Prostate gland (tissue), 2 donors: ENCODE measurements around the gene OR10K1.

ENCODE experiments used
- POLR2AphosphoS5 ChIP-seq: sonication (generic); formaldehyde crosslinking; IDR thresholded peaks from one replicate; pipeline ENCODE4 v1.6.1; 2017; ENCODE audit warnings: antibody characterized with exemption
- TF ChIP-seq, protein P1 (sequence below), 4 experiments: fragments of 200-600 bp in 2 of 4; fragments of 450-650 bp in 2 of 4; sonication (generic) in 2 of 4; IDR thresholded peaks; 1 replicate in 3 of 4; 2 replicates in 1 of 4; pipeline ENCODE4 v1.5.1; 2016 to 2019; ENCODE audit warnings: antibody characterized with exemption in 4 of 4, mild to moderate bottlenecking in 2 of 4, moderate library complexity in 2 of 4

DNA sequence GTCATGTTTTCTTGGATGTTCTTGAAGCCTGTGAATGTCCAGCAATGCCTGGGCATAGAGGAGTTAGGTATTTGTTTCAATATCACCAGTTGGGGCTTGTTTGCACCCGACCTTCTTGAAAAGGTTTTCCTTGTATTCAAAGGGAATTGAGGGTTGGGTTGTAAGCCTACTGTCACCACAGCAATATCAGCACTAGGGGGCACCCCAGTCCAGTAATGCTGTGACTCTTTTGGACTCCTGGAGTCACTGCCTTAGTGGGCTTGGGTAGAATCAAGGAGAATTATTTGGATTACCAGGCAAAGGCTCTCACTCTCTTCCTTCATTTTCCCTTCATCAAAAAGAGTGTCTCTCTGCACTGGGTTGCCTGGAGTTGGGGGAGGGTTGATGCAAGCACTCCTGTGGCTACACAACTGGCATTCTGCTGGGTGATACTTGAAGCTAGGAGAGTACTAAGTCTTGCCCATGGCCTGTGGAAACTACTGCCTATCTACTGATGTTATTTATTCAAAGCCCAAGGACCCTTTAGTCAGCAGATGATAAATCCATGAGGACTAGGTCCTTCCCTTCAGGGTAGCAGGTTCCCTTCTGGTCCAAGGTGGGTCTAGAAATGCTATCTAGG lies 44.8 kb downstream of the OR10K1 start:
- TF ChIP-seq, protein P1, sequence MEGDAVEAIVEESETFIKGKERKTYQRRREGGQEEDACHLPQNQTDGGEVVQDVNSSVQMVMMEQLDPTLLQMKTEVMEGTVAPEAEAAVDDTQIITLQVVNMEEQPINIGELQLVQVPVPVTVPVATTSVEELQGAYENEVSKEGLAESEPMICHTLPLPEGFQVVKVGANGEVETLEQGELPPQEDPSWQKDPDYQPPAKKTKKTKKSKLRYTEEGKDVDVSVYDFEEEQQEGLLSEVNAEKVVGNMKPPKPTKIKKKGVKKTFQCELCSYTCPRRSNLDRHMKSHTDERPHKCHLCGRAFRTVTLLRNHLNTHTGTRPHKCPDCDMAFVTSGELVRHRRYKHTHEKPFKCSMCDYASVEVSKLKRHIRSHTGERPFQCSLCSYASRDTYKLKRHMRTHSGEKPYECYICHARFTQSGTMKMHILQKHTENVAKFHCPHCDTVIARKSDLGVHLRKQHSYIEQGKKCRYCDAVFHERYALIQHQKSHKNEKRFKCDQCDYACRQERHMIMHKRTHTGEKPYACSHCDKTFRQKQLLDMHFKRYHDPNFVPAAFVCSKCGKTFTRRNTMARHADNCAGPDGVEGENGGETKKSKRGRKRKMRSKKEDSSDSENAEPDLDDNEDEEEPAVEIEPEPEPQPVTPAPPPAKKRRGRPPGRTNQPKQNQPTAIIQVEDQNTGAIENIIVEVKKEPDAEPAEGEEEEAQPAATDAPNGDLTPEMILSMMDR (IDR thresholded peaks at IDR 0.05) = peak in 1 of 4 experiments; percentile 13
- TF ChIP-seq POLR2AphosphoS5 = no peak
